GM20000 (cell line): ENCODE data around the gene LHFPL2.

ENCODE experiments used
- DNase-seq: peaks from one replicate; pipeline ENCODE4 v3.0.0; 2012; ENCODE audit warnings: low spot score
- TF ChIP-seq, protein P1 (sequence below): IDR thresholded peaks from 2 replicates; pipeline ENCODE4 v1.5.1; 2012; ENCODE audit warnings: mild to moderate bottlenecking, control low read depth; ENCODE audit errors: extremely low read depth, missing control alignments

The LHFPL2 gene

DNA sequence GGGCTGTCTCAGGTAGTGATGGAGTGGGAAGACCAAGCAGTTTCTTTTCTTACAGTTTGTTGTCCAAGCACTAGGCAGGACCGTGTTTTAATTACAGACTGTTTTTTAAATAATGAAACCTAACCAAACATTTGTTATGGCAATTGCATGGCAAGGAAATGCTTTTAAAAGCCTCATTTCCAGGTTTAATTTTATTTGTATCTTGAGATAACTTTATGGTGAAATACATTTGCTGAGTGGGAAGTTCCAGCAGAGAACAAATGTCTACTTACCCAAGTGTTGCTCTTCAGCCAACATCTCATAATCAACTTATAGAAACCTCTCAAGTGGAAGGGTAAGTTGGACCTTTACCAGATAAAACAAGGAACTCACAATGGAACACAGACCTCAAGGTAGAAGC lies 11.8 kb upstream of the LHFPL2 start:
- DNase-seq: no peak
- TF ChIP-seq, protein P1, sequence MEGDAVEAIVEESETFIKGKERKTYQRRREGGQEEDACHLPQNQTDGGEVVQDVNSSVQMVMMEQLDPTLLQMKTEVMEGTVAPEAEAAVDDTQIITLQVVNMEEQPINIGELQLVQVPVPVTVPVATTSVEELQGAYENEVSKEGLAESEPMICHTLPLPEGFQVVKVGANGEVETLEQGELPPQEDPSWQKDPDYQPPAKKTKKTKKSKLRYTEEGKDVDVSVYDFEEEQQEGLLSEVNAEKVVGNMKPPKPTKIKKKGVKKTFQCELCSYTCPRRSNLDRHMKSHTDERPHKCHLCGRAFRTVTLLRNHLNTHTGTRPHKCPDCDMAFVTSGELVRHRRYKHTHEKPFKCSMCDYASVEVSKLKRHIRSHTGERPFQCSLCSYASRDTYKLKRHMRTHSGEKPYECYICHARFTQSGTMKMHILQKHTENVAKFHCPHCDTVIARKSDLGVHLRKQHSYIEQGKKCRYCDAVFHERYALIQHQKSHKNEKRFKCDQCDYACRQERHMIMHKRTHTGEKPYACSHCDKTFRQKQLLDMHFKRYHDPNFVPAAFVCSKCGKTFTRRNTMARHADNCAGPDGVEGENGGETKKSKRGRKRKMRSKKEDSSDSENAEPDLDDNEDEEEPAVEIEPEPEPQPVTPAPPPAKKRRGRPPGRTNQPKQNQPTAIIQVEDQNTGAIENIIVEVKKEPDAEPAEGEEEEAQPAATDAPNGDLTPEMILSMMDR: no peak

DNA sequence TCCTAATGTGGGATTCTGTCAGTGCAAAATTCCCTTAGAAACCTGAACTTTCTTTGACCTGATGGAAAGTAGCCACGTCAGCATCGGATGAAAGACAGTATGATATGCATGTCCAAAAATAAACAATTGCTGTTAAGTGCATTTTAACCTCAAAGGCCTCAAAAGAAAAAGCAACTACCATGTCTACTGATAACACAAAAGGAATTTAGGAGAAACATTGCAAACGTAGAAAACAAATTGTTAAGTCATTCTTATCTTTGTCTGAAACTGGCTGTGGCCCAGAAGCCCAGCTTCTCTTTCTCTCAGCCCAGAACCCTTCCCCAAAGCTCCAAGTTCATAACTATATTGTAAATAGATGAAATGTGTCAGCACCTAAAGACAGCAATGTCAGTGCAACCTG lies 11.1 kb upstream of the LHFPL2 start:
- no peak for DNase-seq
- TF ChIP-seq, protein P1: no peak

DNA sequence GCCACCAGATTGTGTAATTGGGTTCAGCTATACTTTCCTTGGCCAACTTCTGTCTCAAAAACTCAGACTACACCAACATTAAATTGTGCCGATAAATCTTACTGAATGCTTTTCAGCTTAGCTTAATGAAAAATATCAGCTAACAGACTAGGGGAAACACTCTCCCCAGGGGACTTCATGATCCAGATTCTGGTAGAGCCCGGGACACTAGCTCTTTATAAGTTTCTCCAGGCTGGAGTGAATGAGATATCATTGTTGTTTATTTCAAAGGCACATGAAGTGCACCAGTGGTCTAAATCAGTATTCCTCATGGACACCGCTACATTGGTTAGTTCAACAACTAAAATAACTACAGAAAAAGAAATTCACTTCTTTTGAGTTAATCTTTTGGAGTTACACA lies 10.5 kb upstream of the LHFPL2 start:
- no peak for DNase-seq
- TF ChIP-seq, protein P1: no peak

DNA sequence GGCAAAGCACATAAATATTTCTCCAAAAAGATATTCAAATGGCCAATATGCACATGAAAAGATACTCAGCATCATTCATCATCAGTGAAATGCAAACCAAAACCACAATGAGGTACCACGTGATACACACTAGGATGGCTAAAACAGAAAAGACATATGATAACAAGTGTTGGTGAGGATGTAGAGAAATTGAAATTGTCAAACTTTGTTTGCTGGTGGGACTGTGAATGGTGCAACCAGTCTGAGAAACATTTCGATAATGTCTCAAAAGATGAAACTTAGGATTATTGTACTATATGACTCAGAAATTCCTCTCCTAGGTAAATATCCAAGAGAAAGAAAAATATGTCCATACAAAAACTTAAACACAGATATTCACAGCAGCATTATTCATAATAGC lies 8.6 kb upstream of the LHFPL2 start:
- TF ChIP-seq, protein P1: no peak
- no peak for DNase-seq

DNA sequence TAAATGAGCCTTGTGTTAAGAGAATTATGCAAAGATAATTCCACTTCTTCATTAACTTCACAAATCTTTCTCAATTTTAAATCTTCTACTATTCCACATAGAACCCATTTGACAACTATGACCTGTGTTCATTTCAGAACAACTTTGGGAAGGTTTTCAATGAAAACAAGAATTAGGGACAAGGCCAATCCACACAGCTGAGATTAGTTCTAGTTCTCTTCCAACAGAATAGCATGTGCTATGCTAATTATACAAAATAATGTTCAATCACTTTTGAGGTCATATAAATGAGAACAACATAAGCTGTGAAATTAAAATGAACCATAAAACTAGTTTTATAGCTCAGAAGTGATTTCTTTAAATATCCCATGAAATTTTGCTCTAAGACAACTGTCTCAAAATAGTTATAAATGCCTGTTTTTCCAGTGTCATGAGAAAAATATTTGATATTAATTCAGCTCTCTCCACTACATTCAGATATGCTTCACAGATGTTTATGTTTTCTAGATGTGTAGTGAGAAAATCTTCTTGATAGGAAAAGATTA lies 7.2 kb upstream of the LHFPL2 start:
- DNase-seq: no peak
- TF ChIP-seq, protein P1: no peak

DNA sequence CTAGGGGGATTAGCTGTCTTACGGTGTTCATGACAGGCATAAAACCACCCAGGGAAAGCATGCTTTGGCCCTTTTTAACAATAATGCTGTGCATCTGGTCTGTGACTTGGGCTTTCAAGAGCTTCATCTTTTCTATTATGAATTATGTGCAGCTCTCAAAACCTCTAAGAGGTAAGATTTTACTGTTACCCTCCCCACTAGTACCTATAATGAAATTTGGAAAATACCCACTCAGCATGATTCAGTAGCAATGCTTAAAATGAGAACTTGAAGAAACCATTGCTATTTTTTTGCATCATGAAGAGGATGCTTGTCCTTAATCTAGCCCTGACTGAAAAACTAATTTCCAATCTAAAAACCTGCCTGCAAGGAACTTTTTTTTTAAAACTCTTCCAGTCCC lies 5.8 kb upstream of the LHFPL2 start:
- no peak for DNase-seq
- TF ChIP-seq, protein P1: no peak

DNA sequence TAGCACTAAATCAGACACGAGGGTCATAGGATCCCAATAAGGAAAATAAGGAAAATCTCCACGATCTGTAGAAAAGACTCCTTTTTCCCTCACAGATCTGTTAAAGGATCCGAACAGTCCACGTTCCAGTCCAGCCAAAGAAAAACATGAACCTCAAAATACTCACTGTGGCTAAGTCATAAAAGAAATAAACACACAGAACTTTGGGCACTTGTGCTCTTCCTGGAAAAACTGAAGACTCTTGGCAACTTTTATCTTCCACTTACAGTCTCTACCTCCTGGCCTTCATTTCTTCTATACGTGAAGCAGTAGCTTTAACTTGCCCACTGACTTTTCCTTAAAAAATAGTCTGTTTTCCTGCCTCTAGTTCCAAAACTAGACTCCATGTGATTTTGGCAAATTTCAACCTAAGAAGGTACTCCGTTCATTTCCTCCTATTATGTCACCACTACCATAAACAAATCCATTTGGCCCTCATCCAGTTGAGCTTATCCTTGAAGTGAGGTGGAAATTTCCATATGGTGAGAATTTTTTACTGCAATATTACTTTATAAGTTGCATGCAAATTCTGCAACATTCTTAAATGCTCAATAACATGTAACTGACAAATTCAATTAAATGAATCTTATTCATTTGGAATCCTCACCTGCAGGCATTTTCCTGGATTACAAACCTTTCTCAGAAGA lies 5.3 kb upstream of the LHFPL2 start:
- TF ChIP-seq, protein P1: no peak
- DNase-seq: no peak
